HepG2 (cell line): ENCODE data around the gene CLP1.
A peak's percentile ranks its signal among the peaks of the same experiment; 100 is the strongest.

Experiments used
- CC2D1A ChIP-seq: sonication (generic); formaldehyde crosslinking; IDR thresholded peaks from 2 replicates; pipeline ENCODE4 v1.8.1; 2023; ENCODE audit warnings: mild to moderate bottlenecking, missing genetic modification reagents
- CHD2 ChIP-seq: IDR thresholded peaks from 2 replicates; pipeline ENCODE4 v1.6.1; 2011; ENCODE audit warnings: low read depth, low read length, improper control_type of control experiment
- NKX3-1 ChIP-seq: sonication (generic); formaldehyde crosslinking; IDR thresholded peaks from 2 replicates; pipeline ENCODE4 v1.5.0; 2020; ENCODE audit warnings: missing genetic modification reagents
- POLR2A ChIP-seq, 2 experiments: IDR thresholded peaks; 2 replicates each; pipeline ENCODE4 v1.6.1; 2011; ENCODE audit warnings: low read depth in 2 of 2, low read length in 2 of 2, mild to moderate bottlenecking in 1 of 2, moderate library complexity in 1 of 2; ENCODE audit not compliant: insufficient read depth in 1 of 2
- POLR2AphosphoS5 ChIP-seq: IDR thresholded peaks from 2 replicates; pipeline ENCODE4 v1.6.1; 2012; ENCODE audit warnings: low read depth, low read length
- TBL1XR1 ChIP-seq: fragments of 150-350 bp; IDR thresholded peaks from 2 replicates; pipeline ENCODE4 v1.6.1; 2014; ENCODE audit warnings: borderline replicate concordance, low read length; ENCODE audit not compliant: partially characterized antibody
- TF ChIP-seq, protein P1 (sequence below): sonication (generic); formaldehyde crosslinking; IDR thresholded peaks from 2 replicates; pipeline ENCODE4 v1.8.0; 2022; ENCODE audit warnings: missing genetic modification reagents, mild to moderate bottlenecking, borderline replicate concordance
- TF ChIP-seq, protein P2 (sequence below): sonication (generic); formaldehyde crosslinking; IDR thresholded peaks from 2 replicates; pipeline ENCODE4 v1.5.0; 2020; ENCODE audit warnings: mild to moderate bottlenecking, missing genetic modification reagents, moderate library complexity

DNA sequence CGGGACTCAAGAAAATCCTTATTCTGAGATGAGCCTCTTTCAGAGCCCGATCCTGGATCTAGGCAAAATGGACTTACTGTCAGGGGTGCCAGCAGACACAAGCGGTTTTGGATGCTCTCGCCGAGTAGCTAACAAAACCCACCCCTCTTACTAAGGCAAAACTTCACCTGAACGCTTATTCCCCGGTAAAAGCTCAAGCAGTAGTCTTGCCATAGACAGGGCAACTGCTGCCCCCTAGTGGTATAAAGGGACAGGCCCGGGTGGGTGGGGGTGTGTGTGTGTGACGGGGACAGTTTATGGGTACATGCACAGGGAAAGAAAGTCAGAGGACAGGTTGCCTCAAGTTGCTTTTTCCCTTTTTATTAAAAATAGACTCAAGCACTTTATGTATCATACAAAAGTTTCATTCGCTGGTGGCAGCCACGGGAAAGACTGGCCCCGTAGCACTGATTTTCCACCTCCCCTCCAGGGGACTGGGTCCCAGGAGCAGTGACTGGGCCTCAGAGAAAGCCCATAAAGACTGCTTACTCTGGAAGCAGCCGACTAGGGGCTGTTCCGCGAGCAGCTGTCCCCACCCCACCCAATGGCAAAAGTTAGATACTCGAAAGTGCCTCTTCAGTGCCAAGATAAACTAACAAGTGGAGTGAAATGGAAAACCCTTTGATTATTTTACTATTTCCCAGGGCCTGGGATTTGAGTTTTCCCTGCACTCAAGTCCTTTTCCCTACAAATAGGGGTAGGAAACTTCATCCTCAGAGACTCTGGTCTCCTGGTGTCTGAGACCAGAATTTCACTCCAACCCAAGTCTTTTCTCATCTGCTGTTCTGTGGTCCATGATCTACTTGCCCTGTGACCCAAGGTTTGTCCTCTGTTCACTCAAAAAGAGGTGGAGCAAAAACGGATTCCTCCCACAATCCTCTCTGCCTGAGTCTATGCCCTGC lies 12.5 kb upstream of the CLP1 start:
- TF ChIP-seq CC2D1A (CRISPR knock-in tag) (no peak), POLR2A (IDR thresholded peaks at IDR 0.05; ENCODE audit: insufficient read depth in 1 of 2, low read depth in 2 of 2, low read length in 2 of 2) (no peak), TBL1XR1 (no peak), NKX3-1 (CRISPR knock-in tag) (no peak), POLR2AphosphoS5 (no peak), CHD2 (no peak)
- TF ChIP-seq, protein P1, sequence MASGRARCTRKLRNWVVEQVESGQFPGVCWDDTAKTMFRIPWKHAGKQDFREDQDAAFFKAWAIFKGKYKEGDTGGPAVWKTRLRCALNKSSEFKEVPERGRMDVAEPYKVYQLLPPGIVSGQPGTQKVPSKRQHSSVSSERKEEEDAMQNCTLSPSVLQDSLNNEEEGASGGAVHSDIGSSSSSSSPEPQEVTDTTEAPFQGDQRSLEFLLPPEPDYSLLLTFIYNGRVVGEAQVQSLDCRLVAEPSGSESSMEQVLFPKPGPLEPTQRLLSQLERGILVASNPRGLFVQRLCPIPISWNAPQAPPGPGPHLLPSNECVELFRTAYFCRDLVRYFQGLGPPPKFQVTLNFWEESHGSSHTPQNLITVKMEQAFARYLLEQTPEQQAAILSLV (CRISPR knock-in tag) = no peak
- TF ChIP-seq, protein P2, sequence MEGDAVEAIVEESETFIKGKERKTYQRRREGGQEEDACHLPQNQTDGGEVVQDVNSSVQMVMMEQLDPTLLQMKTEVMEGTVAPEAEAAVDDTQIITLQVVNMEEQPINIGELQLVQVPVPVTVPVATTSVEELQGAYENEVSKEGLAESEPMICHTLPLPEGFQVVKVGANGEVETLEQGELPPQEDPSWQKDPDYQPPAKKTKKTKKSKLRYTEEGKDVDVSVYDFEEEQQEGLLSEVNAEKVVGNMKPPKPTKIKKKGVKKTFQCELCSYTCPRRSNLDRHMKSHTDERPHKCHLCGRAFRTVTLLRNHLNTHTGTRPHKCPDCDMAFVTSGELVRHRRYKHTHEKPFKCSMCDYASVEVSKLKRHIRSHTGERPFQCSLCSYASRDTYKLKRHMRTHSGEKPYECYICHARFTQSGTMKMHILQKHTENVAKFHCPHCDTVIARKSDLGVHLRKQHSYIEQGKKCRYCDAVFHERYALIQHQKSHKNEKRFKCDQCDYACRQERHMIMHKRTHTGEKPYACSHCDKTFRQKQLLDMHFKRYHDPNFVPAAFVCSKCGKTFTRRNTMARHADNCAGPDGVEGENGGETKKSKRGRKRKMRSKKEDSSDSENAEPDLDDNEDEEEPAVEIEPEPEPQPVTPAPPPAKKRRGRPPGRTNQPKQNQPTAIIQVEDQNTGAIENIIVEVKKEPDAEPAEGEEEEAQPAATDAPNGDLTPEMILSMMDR = peak; percentile 86
